Activated CD4-positive, alpha-beta memory T cell treated with anti-CD3 and anti-CD28 coated beads, Interleukin-2, amount 10 ng/mL, durations not matched to agents 7 days and 5 days (primary cell): ENCODE results near the gene PTPN12. TPM values are rescaled to one million over a fixed set of nuclear protein-coding genes. Genes with fewer than 3 reads are reported as not detected.

ENCODE experiments used
- CTCF ChIA-PET: fragments of 350-600 bp; sonication (Branson Sonifier 250); formaldehyde crosslinking; loops from one replicate; lab custom pipeline; 2021; ENCODE audit warnings: antibody characterized with exemption, inconsistent platforms; lab: Charles Lee
- POLR2A ChIA-PET: fragments of 350-600 bp; sonication (Branson Sonifier 250); formaldehyde crosslinking; loops from one replicate; lab custom pipeline; 2021; ENCODE audit warnings: antibody characterized with exemption; lab: Charles Lee
- DNase-seq: peaks from one replicate; pipeline ENCODE4 v3.0.0-alpha.2; 2020
- H3K27ac Mint-ChIP-seq: one replicate; pipeline ENCODE4 v1.8.0; 2021; ENCODE audit warnings: mild to moderate bottlenecking, mixed read lengths
- H3K27me3 Mint-ChIP-seq: one replicate; pipeline ENCODE4 v1.8.0; 2021; ENCODE audit warnings: mixed read lengths
- H3K36me3 Mint-ChIP-seq: one replicate; pipeline ENCODE4 v1.8.0; 2021; ENCODE audit warnings: low read depth, mixed read lengths
- H3K4me1 Mint-ChIP-seq: one replicate; pipeline ENCODE4 v1.8.0; 2021; ENCODE audit warnings: mixed read lengths
- H3K4me3 Mint-ChIP-seq: one replicate; pipeline ENCODE4 v1.8.0; 2021; ENCODE audit warnings: mild to moderate bottlenecking, mixed read lengths
- H3K9me3 Mint-ChIP-seq: one replicate; pipeline ENCODE4 v1.8.0; 2021; ENCODE audit warnings: mixed read lengths
- total RNA-seq, 2 experiments: library from RNA; stranded (reverse); gene quantifications; one replicate each; pipeline ENCODE4 v1.2.3, GENCODE V29; 2021

Gene PTPN12
- total RNA-seq, 2 experiments from 2014 or later = 21.4 to 22.0 TPM

DNA sequence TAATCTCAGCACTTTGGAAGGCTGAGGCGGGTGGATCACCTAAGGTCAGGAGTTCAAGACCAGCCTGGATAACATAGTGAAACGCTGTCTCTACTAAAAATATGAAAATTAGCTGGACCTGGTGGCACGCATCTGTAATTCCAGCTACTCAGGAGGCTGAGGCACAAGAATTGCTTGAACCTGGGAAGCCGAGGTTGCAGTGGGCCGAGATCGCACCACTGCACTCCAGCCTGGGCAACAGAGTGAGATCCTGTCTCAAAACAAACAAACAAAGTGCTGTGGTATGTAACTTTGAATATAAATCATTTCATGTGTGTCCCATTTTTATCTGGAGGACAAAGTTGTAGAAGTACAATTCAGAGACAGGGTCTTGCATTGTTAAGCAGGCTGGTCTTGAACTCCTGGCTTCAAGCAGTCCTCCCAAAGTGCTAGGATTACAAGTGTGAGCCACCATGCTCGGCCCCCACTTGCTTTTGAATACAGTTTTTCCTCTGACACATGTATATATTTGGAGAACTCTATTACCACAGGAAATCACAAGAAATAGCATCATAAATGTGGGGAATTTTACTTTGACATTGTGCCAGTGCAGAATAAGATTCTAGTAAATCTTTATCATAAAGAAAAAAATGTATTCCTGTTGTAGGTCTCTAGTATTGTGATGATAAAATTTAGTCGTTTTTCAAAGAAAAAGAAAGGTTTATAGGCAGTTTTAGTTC is 32.6 kb downstream of the PTPN12 start:
- Mint-ChIP-seq H3K36me3 (no peaks in the 10 kb centered on the region), H3K4me3 (no peak overlapping the region), H3K9me3 (no peaks in the 10 kb centered on the region), H3K4me1 (no peaks in the 10 kb centered on the region), H3K27ac (no peak overlapping the region), H3K27me3 (no peaks in the 10 kb centered on the region)
- ChIA-PET POLR2A (no interaction called here), CTCF (no interaction called here)
- no peak for DNase-seq

DNA sequence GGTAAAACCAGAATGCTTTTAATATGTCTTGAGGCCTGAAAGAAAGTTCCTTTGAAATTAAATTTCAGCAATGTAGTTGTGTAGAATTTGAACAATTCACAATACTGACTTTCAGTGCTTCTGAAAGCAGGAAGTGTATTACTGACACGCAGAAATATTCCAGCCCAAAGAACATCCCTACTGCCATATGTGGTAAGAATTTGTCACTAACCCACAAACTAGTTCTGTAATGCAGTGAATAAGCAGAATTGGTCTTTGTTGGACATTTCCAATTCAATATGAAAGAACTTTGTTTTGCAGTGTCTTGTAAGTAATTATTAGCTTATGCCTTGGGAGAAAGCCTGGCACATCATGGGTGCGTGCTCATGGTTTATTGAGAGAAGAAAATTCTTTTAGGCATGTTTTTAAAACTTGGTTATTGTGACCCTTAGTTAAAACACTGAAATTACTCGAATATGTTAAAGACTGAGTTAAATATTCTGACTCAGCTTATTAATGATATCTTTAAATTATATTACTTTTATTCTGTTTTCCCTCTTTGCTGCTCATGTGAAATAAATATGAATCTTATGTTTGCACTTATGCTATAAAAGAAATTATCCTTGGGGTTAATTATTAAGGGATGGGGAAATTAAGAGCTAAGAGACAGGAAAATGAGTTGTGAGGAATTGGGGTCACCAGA is 33.4 kb downstream of the PTPN12 start:
- H3K9me3 Mint-ChIP-seq = no peaks in the 10 kb centered on the region
- no peak overlapping the region for H3K4me3 Mint-ChIP-seq
- CTCF ChIA-PET = no interaction called here
- no peak for DNase-seq
- H3K36me3 Mint-ChIP-seq = no peaks in the 10 kb centered on the region
- H3K4me1 Mint-ChIP-seq = no peaks in the 10 kb centered on the region
- H3K27ac Mint-ChIP-seq = no peak overlapping the region
- no peaks in the 10 kb centered on the region for H3K27me3 Mint-ChIP-seq
- POLR2A ChIA-PET = no interaction called here

DNA sequence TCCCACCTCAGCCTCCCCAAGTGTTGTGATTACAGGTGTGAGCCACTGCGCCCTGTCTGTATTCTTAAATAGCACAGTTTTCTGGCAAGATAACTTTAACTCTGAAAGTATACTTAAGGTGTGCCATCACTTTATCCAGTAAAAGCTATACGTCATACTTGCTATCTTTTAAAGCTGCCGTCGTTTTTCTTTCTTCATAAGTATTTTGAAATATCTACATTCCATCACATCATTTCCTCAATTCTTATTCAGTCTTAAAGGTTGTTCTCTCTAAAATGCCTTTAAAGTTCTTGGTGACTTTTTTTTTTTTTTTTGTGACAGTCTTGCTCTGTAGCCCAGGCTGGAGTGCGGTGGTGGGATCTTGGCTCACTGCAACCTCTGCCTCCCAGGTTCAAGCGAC is 34.7 kb downstream of the PTPN12 start:
- Mint-ChIP-seq H3K4me1 (no peaks in the 10 kb centered on the region), H3K9me3 (no peaks in the 10 kb centered on the region), H3K4me3 (no peak overlapping the region), H3K36me3 (no peaks in the 10 kb centered on the region), H3K27ac (no peak overlapping the region), H3K27me3 (no peaks in the 10 kb centered on the region)
- CTCF ChIA-PET = no interaction called here
- POLR2A ChIA-PET = no interaction called here
- no peak for DNase-seq

DNA sequence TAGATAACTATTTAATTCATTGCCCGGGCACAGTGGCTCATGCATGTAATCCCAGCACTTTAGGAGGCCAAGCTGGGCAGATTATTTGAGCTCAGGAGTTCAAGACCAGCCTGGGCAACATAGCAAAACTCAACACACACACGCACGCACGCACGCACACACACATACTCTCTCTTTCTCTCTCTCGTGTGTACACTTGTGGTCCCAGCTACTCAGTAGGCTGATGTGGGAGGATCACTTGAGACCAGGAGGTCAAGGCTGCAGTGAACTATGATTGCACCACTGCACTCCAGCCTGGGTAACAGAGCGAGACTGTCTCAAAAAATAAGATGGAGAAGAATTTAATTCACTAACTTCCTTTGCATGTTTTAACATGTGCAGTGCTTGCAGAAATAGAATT is 38.1 kb downstream of the PTPN12 start:
- DNase-seq = no peak
- no peaks in the 10 kb centered on the region for H3K4me1 Mint-ChIP-seq
- H3K4me3 Mint-ChIP-seq = no peak overlapping the region
- no peaks in the 10 kb centered on the region for H3K27me3 Mint-ChIP-seq
- H3K36me3 Mint-ChIP-seq = no peaks in the 10 kb centered on the region
- H3K9me3 Mint-ChIP-seq = no peaks in the 10 kb centered on the region
- H3K27ac Mint-ChIP-seq = no peak overlapping the region
- POLR2A ChIA-PET = no interaction called here
- CTCF ChIA-PET = no interaction called here

DNA sequence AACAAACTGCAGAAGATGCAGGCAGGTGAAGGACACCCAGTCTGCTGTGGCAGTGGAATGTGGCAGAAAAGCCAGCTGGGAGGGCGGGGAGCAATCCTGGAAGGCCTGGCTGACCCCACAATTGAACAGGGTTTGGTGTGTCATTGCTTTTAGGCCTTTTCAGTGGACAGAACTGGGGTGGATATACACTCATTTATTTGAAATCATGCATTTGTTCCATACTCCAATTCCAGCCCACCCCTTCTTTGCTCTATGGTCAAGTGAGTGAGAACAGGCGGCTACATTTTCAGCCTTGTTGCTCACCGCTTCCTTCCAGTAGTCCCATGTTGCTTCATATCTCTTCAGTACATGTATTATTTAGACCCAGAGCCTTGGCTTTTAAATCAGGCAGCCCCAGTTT is 39.8 kb downstream of the PTPN12 start:
- Mint-ChIP-seq H3K4me3 (no peak overlapping the region), H3K4me1 (no peaks in the 10 kb centered on the region), H3K27me3 (no peaks in the 10 kb centered on the region), H3K36me3 (no peaks in the 10 kb centered on the region), H3K9me3 (no peaks in the 10 kb centered on the region), H3K27ac (no peak overlapping the region)
- ChIA-PET POLR2A (no interaction called here), CTCF (no interaction called here)
- DNase-seq = no peak

DNA sequence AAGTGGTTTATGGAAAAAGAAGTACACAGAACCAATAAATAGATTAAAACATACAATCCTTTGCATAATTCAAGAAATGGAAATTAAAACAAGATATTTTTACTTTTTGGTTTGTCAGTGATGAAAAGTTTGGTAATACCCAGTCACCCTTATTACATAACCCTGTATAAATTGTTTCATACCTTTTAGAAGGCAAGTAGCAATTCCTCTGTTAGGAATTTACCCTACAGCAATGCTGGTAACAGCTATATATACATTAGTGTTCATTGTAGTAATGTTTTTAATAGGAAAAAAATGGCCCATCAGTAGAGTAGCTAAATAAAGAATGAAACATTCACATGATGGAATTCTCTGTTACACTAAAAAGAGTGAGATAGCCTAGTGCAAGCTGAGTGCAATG is 42.7 kb downstream of the PTPN12 start:
- H3K36me3 Mint-ChIP-seq = no peaks in the 10 kb centered on the region
- H3K9me3 Mint-ChIP-seq = no peaks in the 10 kb centered on the region
- no peak overlapping the region for H3K27ac Mint-ChIP-seq
- no peaks in the 10 kb centered on the region for H3K27me3 Mint-ChIP-seq
- H3K4me3 Mint-ChIP-seq = no peak overlapping the region
- DNase-seq = no peak
- H3K4me1 Mint-ChIP-seq = no peaks in the 10 kb centered on the region
- ChIA-PET POLR2A (interaction anchor here (1.0 kb wide), 1 partner anchor 271 kb away, joined by 3 read pairs; no protein-coding TSS in a partner anchor), CTCF (no interaction called here)

DNA sequence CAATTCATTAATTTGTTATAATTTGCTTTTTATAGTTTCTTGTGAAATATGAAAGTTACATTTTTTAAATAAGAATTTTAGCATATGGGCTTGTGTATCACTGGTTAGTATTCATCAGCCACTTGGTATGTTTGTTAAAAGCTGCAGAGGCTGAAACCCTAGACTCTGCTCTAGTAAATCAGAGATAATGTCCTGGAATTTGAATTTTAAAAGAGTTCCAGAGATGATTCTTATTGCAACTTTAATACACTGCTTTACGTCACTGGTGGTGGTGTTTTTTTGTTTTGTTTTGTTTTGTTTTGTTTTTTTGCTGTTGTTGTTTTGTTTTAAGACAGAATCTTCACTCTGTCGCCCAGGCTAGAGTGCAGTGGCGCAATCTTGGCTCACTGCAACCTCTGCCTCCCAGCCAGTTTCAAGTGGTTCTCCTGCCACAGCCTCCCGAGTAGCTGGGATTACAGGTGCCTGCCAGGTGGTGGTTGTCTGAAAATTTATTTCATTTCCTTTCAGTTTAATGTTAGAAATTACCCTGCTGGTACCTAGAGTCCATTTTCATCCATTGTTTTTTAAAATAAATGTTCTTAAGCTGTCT is 43.8 kb downstream of the PTPN12 start:
- CTCF ChIA-PET = no interaction called here
- no peaks in the 10 kb centered on the region for H3K27me3 Mint-ChIP-seq
- POLR2A ChIA-PET = interaction anchor here (0.6 to 1.0 kb wide), 2 partner anchors 11 to 272 kb away, joined by 3 read pairs; no protein-coding TSS in a partner anchor
- no peaks in the 10 kb centered on the region for H3K4me1 Mint-ChIP-seq
- no peak overlapping the region for H3K27ac Mint-ChIP-seq
- H3K36me3 Mint-ChIP-seq = no peaks in the 10 kb centered on the region
- H3K4me3 Mint-ChIP-seq = no peak overlapping the region
- no peak for DNase-seq
- no peaks in the 10 kb centered on the region for H3K9me3 Mint-ChIP-seq

DNA sequence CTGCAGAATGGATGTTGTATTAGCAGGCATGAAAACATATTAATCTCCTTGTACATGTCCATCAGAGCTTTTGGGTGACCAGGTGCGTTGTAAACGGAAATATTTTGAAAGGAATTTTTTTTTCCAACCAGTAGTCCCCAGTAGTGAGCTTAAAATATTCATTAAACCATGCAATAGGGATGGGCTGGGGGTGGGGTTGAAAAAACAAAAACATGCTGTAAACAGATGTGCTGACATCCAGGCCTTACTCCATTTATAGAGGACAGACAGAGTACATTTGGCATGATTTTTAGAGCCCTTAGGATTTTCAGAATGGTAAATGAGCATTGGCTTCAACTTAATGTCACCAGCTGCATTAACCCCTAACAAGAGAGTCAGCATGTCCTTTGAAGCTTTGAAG is 50.2 kb downstream of the PTPN12 start:
- POLR2A ChIA-PET = no interaction called here

DNA sequence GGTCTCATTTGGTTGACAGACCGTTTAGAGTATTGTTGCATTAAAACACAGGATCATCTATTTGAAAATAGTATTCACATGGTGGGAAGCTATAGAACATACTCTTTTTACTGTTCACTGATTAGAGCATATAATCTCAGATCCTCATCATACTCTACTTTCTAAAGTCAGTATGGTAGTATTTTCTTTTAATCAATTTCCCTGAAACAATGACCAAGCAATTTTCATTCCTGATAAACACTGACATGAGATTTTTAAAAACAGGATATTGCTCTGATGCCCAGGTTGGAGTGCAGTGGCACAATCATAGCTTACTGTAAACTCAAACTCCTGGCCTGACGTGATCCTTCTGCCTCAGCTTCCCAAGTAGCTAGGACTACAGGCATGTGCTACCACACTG is 63.9 kb downstream of the PTPN12 start:
- ChIA-PET POLR2A (no interaction called here), CTCF (no interaction called here)
- Mint-ChIP-seq H3K27me3 (no peaks in the 10 kb centered on the region), H3K4me1 (no peaks in the 10 kb centered on the region), H3K4me3 (no peak overlapping the region), H3K9me3 (no peaks in the 10 kb centered on the region), H3K36me3 (peaks cover 5% of the 10 kb centered on the region), H3K27ac (no peak overlapping the region)
- DNase-seq = no peak

More for the DNA sequence above, 50.2 kb downstream of the PTPN12 start:
- Mint-ChIP-seq H3K4me1 (no peaks in the 10 kb centered on the region), H3K27me3 (no peaks in the 10 kb centered on the region), H3K36me3 (no peaks in the 10 kb centered on the region), H3K9me3 (no peaks in the 10 kb centered on the region), H3K4me3 (no peak overlapping the region), H3K27ac (no peak overlapping the region)
- CTCF ChIA-PET = interaction anchor here (1.5 kb wide), 1 partner anchor 64 kb away, joined by 4 read pairs; no protein-coding TSS in a partner anchor
- no peak for DNase-seq

DNA sequence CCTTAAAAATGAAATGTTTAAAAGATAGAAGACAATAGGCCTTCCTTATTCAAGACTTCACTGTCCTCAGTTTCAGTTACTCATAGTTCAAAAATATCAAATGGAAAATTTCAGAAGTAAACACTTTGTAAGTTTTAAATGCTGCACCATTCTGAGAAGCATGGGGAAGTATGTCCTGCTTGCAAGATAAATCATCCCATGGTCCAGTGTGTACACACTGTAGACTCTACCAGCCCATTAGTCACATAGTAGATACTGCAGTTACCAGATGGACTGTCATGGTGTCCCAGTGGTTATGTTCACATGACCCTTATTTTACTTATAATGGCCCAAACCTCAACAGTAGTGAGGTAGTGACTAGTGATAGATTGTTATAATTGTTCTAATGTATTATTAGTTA is 69.5 kb downstream of the PTPN12 start:
- no peaks in the 10 kb centered on the region for H3K27me3 Mint-ChIP-seq
- no peak overlapping the region for H3K4me3 Mint-ChIP-seq
- H3K4me1 Mint-ChIP-seq = no peaks in the 10 kb centered on the region
- ChIA-PET POLR2A (no interaction called here), CTCF (no interaction called here)
- no peak for DNase-seq
- no peak overlapping the region for H3K27ac Mint-ChIP-seq
- H3K36me3 Mint-ChIP-seq = peaks cover 6% of the 10 kb centered on the region
- H3K9me3 Mint-ChIP-seq = no peaks in the 10 kb centered on the region

DNA sequence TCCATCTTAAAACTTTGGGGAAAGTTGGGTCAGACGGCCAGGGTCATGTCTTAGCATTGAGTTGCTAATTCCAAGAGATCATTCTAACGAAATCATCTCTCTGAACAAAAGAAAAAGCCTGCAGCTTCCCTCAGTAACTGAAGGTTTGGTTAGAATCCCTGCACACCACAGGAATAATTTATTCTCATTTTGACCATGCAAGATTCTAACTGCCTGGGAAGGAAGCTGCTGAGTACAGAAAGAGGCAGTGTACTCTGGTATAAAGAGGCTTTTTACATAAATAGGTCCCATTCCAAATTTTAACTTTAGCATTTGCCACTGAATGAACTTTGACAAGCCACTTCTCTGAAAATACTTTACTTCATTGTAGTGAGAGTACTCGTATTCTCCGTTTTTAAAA is 82.2 kb downstream of the PTPN12 start:
- ChIA-PET CTCF (interaction anchor here (1.1 kb wide), 1 partner anchor 32 kb away, joined by 3 read pairs; no protein-coding TSS in a partner anchor), POLR2A (no interaction called here)
- no peak for DNase-seq
- H3K4me3 Mint-ChIP-seq = no peak overlapping the region
- peaks cover 9% of the 10 kb centered on the region for H3K36me3 Mint-ChIP-seq
- no peak overlapping the region for H3K27ac Mint-ChIP-seq
- H3K9me3 Mint-ChIP-seq = no peaks in the 10 kb centered on the region
- no peaks in the 10 kb centered on the region for H3K27me3 Mint-ChIP-seq
- no peaks in the 10 kb centered on the region for H3K4me1 Mint-ChIP-seq

DNA sequence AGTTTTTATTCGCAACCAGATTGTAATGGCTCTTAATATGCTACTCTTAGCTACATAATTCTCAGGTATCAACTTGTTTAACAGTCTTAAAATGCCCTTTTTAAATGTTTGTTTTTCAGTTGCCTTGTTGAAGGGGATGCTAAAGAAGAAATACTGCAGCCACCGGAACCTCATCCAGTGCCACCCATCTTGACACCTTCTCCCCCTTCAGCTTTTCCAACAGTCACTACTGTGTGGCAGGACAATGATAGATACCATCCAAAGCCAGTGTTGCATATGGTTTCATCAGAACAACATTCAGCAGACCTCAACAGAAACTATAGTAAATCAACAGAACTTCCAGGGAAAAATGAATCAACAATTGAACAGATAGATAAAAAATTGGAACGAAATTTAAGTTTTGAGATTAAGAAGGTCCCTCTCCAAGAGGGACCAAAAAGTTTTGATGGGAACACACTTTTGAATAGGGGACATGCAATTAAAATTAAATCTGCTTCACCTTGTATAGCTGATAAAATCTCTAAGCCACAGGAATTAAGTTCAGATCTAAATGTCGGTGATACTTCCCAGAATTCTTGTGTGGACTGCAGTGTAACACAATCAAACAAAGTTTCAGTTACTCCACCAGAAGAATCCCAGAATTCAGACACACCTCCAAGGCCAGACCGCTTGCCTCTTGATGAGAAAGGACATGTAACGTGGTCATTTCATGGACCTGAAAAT is 89.7 kb downstream of the PTPN12 start:
- no peak for DNase-seq
- no peaks in the 10 kb centered on the region for H3K27me3 Mint-ChIP-seq
- no peak overlapping the region for H3K4me3 Mint-ChIP-seq
- peaks cover 3% of the 10 kb centered on the region for H3K4me1 Mint-ChIP-seq
- peaks cover 18% of the 10 kb centered on the region for H3K36me3 Mint-ChIP-seq
- no peak overlapping the region for H3K27ac Mint-ChIP-seq
- CTCF ChIA-PET = interaction anchor here (2.0 kb wide), 1 partner anchor 24 kb away, joined by 8 read pairs; no protein-coding TSS in a partner anchor
- no peaks in the 10 kb centered on the region for H3K9me3 Mint-ChIP-seq
- POLR2A ChIA-PET = no interaction called here

DNA sequence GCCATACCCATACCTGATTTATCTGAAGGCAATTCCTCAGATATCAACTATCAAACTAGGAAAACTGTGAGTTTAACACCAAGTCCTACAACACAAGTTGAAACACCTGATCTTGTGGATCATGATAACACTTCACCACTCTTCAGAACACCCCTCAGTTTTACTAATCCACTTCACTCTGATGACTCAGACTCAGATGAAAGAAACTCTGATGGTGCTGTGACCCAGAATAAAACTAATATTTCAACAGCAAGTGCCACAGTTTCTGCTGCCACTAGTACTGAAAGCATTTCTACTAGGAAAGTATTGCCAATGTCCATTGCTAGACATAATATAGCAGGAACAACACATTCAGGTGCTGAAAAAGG is 90.2 kb downstream of the PTPN12 start:
- ChIA-PET CTCF (interaction anchor here (2.0 kb wide), 1 partner anchor 24 kb away, joined by 8 read pairs; no protein-coding TSS in a partner anchor), POLR2A (no interaction called here)
- Mint-ChIP-seq H3K27ac (no peak overlapping the region), H3K9me3 (no peaks in the 10 kb centered on the region), H3K27me3 (no peaks in the 10 kb centered on the region), H3K4me1 (peaks cover 3% of the 10 kb centered on the region), H3K4me3 (no peak overlapping the region), H3K36me3 (peaks cover 14% of the 10 kb centered on the region)
- no peak for DNase-seq
